ENCODE results near the gene ATP11C.

GRCh38 chrX:139930401-139930800 is 2.5 kb downstream of the ATP11C start:
- no peak for TF ChIP-seq CTCF (IDR thresholded peaks at IDR 0.05 in 4 of 5, conservative IDR thresholded peaks at IDR 0.05 in 1 of 5)
- no peak for TF ChIP-seq POLR2A (IDR thresholded peaks at IDR 0.05)
